Fibroblast of mammary gland (primary cell): Measurements from ENCODE around the gene BRAT1.

Experiments used
- DNase-seq: peaks from one replicate; pipeline ENCODE4 v3.0.0-alpha.2; 2010; ENCODE audit warnings: low read depth
- H3K4me3 ChIP-seq: 2 replicates; pipeline ENCODE4 v1.5.1; 2011; ENCODE audit warnings: low read depth, mild to moderate bottlenecking, low read length, moderate library complexity; ENCODE audit not compliant: control insufficient read depth
- CTCF ChIP-seq: conservative IDR thresholded peaks from 2 replicates; pipeline ENCODE4 v1.5.1; 2011; ENCODE audit warnings: low read depth, low read length, inconsistent platforms; ENCODE audit not compliant: control insufficient read depth, insufficient read depth

BRAT1 gene

GRCh38 chr7:2575046-2575732, 19.9 kb upstream of the BRAT1 start:
- DNase-seq = no peak

GRCh38 chr7:2573761-2574160, 18.4 kb upstream of the BRAT1 start:
- DNase-seq = no peak
- no peak for TF ChIP-seq CTCF
- no peak overlapping the region for H3K4me3 ChIP-seq

More at GRCh38 chr7:2575046-2575732, 19.9 kb upstream of the BRAT1 start:
- no peak for TF ChIP-seq CTCF
- H3K4me3 ChIP-seq = no peak overlapping the region

- no peak for TF ChIP-seq CTCF
- no peak overlapping the region for H3K4me3 ChIP-seq
- DNase-seq = peak; percentile 78
These were observed 16.9 kb upstream of the BRAT1 start for GRCh38 chr7:2572101-2572842.

- DNase-seq = no peak
- H3K4me3 ChIP-seq = no peak overlapping the region
- TF ChIP-seq CTCF = no peak
These were observed 16.1 kb upstream of the BRAT1 start for GRCh38 chr7:2571409-2571808.

- DNase-seq = no peak
- TF ChIP-seq CTCF = no peak
- no peak overlapping the region for H3K4me3 ChIP-seq
These were observed 14.7 kb upstream of the BRAT1 start for GRCh38 chr7:2570021-2570420.

GRCh38 chr7:2569421-2569820, 14.1 kb upstream of the BRAT1 start:
- no peak overlapping the region for H3K4me3 ChIP-seq
- TF ChIP-seq CTCF = no peak
- no peak for DNase-seq
